GM10847 (cell line): ENCODE measurements around the gene CTNNA3.

Experiments used
- POLR2A ChIP-seq: IDR thresholded peaks from 2 replicates; pipeline ENCODE4 v1.6.1; 2011; ENCODE audit not compliant: insufficient read length; ENCODE audit errors: extremely low read depth

The CTNNA3 gene

DNA sequence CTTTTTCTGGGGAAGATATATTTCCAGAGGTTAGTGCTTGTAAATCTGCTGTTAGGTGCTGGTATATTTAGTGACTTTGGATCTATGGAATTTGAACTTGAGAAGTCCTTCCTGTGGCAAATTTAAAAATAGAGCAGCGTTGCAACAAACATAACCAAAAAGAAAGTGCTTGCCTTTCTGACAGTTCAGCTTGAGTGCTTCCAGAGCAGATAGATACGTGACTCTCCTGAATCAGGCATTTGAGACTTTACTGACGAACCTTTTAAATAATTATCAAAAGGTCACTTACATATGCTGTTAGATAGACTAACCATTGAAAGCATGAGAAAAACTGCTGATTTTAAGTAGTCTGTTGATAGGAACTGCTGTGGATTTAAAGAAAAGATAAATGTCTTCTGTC is 1157.6 kb downstream of the CTNNA3 start:
- TF ChIP-seq POLR2A, result no peak

DNA sequence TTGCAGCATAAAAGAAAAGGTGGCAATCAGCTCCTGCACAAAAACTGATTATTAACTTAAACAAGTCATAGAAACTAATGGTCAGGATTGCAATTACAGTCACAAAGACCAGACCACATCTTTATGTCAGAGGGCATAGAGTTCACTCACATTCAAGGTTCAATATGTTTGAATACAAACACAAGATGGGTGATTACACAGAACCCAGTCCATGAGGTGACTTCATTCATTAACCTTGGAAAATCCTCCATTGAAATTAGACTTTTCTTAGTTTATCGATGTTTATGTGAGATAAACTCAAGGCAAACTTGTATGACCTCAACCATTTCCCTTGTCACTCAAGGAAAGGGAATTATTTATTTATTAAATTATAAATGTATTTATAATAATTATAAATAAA is 1158.8 kb downstream of the CTNNA3 start:
- TF ChIP-seq POLR2A, result no peak

GRCh38 chr10:66535439-66535838 is 1160.6 kb downstream of the CTNNA3 start:
- TF ChIP-seq POLR2A, result no peak

- no peak for TF ChIP-seq POLR2A
Measured at GRCh38 chr10:66534866-66535265, 1161.1 kb downstream of the CTNNA3 start.

GRCh38 chr10:66521506-66521905 is 1174.5 kb downstream of the CTNNA3 start:
- no peak for TF ChIP-seq POLR2A

DNA sequence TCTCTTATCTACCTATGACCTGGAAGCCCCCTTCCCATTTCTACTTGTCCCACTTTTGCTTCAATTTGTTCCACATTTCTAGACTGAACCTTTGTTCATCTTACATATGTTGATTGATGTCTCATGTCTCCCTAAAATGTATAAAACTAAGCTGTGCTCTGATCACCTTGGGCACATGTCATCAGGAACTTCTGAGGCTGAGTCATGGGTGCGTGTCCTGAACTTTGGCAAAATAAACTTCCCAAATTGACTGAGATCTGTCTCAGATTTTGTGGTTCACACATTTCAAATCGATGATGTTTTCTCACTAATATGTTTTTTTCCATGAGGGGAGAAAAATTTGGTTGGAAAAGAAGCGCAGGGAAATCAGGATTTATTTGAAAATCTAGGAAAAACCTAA is 1176.4 kb downstream of the CTNNA3 start:
- TF ChIP-seq POLR2A, result no peak

DNA sequence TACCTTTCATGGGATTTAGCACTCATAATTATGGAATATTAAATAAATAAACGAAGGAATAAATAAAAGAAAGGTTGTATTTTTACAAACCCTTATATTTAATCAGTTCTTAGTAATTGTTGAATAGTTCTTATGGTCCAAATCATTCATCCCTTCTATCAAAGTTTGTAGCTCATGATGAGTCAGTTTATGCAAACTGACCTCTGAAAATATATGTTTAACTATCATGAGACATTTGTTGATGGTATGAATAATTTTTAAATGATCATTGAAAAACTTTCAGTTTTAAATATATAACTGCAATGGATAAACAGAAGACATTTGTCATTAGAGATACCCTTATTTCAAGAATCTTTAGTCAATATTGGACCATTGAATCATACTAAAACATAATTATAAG is 1181.3 kb downstream of the CTNNA3 start:
- TF ChIP-seq POLR2A, result no peak

DNA sequence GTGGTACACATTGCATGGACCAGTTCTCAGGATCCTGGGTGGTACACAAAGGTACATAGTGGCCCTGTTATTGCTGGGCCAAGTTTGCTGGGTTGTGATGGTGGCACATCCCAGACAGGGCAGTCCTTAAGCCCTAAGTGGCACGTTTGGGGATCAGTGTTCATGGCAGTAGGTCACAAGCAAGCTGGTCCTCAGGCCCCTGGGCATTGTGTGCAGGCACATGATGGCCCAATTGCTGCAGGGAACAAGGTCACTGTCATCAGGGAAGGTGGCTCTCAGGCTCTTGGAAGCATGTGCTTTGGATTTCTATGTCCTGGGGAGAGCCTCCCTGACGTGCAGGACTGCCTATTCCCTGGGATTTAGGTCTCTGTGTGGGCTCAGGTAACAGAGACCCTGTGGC is 1182.5 kb downstream of the CTNNA3 start:
- TF ChIP-seq POLR2A, result no peak

DNA sequence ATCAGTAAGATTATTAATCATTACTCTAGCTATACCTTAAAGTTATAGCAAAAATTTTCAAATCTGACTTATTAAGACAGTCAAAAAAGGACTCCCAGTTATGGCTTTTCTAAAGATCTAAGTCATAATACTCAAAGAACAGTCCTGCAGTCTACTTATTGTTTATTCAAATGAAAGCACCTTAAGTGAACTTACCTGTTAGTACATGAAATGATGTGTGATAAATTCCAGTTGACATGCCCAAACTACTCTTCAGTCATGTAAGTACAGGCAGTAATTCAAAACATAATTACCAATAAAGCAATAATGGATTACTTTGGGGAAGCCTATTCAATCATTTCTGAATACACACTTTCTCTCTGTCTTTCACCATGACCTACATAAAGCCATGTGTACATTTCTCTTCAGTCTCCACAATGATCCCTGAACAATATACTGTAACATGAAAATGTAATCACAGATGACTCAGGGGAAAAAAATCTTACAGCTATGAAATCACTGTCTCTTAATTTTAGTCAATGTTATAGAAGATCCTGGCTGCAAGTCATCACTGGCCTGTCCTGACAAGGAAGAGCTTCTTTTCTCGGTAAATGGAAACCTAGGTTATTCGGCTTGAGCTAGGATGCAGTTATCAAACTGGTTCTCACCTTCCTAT is 1190.9 kb downstream of the CTNNA3 start:
- TF ChIP-seq POLR2A, result no peak

DNA sequence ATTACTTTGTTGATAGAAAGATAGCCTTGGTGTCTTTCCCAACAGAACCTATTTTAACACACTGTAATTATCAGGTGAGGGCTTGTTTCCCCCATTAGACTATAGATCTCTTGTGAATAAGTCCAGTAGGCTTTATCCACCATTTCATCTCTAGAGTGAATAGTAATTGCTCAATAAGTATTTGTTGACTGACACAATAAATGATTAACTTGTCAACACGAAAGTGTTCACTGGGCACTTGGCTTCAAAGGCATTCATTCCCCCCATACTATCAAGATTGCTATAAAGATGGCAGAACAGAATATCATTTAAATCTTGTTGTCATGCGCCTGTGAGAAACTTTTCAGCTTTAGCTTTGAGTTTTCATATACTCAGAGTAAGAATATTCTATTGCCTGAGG is 1194.6 kb downstream of the CTNNA3 start:
- TF ChIP-seq POLR2A, result no peak

DNA sequence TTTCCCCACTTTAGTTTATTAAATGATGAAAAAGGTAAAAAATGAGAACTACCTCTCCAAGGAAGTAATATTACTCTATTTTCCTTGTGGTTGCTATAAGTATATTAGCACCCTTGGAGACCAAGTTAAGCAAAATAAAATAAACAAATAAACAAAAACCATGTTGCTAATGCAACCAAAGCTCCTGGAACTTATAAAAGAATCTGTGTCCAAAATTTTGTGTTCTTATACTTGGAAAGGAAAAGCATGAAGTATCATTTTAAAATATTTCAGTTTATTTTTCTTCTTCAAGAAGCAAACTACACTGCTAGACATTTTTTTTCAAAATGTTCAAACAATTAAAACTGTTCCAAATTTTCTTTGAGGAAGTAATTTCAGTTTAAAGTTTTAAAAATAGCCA is 1212.0 kb downstream of the CTNNA3 start:
- no peak for TF ChIP-seq POLR2A

GRCh38 chr10:66472156-66472555 is 1223.8 kb downstream of the CTNNA3 start:
- no peak for TF ChIP-seq POLR2A

- no peak for TF ChIP-seq POLR2A
Measured at GRCh38 chr10:66467042-66467441, 1229.0 kb downstream of the CTNNA3 start.

GRCh38 chr10:66466622-66467021 is 1229.4 kb downstream of the CTNNA3 start:
- TF ChIP-seq POLR2A, result no peak

DNA sequence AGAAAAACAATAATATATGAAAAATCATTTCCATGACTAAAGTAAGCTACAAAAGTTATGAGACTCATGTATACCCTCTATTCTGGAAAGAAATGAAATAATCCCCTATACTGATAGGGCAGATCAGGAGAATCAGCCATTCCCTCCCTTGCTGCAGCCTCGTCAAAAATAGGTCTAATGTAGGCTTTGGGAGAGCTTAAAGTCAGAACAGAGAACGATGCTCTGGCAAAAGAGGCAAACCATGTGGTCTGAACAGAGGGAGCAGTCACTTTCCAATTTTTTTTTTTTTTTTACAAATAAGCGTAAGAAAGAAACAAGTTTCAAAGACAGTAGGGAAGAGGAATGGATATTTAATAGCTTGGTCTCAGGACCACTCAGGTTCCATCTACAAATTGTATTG is 1232.4 kb downstream of the CTNNA3 start:
- TF ChIP-seq POLR2A, result no peak

GRCh38 chr10:66457629-66458028 is 1238.4 kb downstream of the CTNNA3 start:
- TF ChIP-seq POLR2A, result no peak

DNA sequence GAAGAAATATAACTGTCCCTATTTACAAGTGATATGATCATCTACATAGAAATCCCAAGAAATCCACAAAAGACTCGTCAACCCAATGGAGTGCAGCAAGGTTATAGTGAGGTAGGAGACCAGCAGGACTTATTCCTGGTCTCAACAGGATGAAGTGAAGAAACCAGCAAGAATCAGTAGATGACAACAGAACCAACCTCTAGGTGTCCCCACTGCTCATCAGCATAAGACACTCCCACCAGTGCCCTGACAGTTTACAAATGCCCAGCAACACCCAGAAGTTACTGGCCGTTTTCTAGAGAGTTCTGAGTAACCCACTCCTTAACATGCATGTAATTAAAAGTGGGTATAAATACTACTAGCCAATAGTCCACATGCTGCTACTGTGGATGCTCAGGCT is 1240.7 kb downstream of the CTNNA3 start:
- TF ChIP-seq POLR2A, result no peak
